Prostate gland (tissue), 2 donors: ENCODE data around the gene EML4. TPM values are rescaled to one million over a fixed set of nuclear protein-coding genes. Genes with fewer than 3 reads are reported as not detected.

Source experiments
- DNase-seq: peaks from one replicate; pipeline ENCODE4 v3.0.0-alpha.2; 2019; ENCODE audit warnings: low spot score
- H3K27ac ChIP-seq, 2 donors: fragments of 200-600 bp; sonication (generic); 2 replicates each; pipeline ENCODE4 v1.5.1; 2017 to 2019
- H3K27me3 ChIP-seq: fragments of 200-600 bp; sonication (generic); replicated peaks from 2 replicates; pipeline ENCODE4 v1.5.1; 2019; ENCODE audit not compliant: insufficient read depth
- H3K36me3 ChIP-seq, 2 donors: fragments of 200-600 bp; sonication (generic); 1 replicate in 1 of 2; 2 replicates in 1 of 2; pipeline versions ENCODE4 v1.5.1 to v1.8.1; 2017 to 2019
- H3K4me1 ChIP-seq: fragments of 200-600 bp; sonication (generic); replicated peaks from 2 replicates; pipeline ENCODE4 v1.5.1; 2019
- H3K4me3 ChIP-seq, 2 donors: fragments of 200-600 bp; sonication (generic); 2 replicates each; pipeline ENCODE4 v1.5.1; 2017 to 2019
- H3K9me3 ChIP-seq: fragments of 200-600 bp; sonication (generic); 2 replicates; pipeline ENCODE4 v1.5.1; 2017
- CTCF ChIP-seq, 4 experiments: fragments of 200-600 bp in 2 of 4; fragments of 450-650 bp in 2 of 4; sonication (generic) in 2 of 4; IDR thresholded peaks; 1 replicate in 3 of 4; 2 replicates in 1 of 4; pipeline ENCODE4 v1.5.1; 2016 to 2019; ENCODE audit warnings: antibody characterized with exemption in 4 of 4, mild to moderate bottlenecking in 2 of 4, moderate library complexity in 2 of 4
- POLR2A ChIP-seq: fragments of 450-650 bp; IDR thresholded peaks from one replicate; pipeline ENCODE4 v1.6.1; 2016; ENCODE audit warnings: antibody characterized with exemption, mild to moderate bottlenecking
- POLR2AphosphoS5 ChIP-seq: sonication (generic); formaldehyde crosslinking; IDR thresholded peaks from one replicate; pipeline ENCODE4 v1.6.1; 2017; ENCODE audit warnings: antibody characterized with exemption
- WGBS: methylation state at CpG from one replicate; pipeline ENCODE4 v1.1.5; 2018; 5-methylcytosine and 5-hydroxymethylcytosine counted together
- intact Hi-C: fragments of 100-400 bp; cut with DNase I; formaldehyde crosslinking; loops from one replicate; pipeline ENCODE4 v1.14.2; 2022
- total RNA-seq, 2 donors: library from RNA; depleted of rRNA; stranded (reverse); fragments of >200 nt; gene quantifications; one replicate each; pipeline ENCODE4 v1.1.0, GENCODE V29; 2016

Gene EML4
- total RNA-seq, 2 donors from 2014 or later = 26.3 to 38.2 TPM

- 98% methylated on average over 2 of the region's 2 CpGs for WGBS
- TF ChIP-seq CTCF (IDR thresholded peaks at IDR 0.05) (no peak), POLR2AphosphoS5 (no peak), POLR2A (no peak)
These were observed 20.0 kb downstream of the EML4 start for GRCh38 chr2:42189235-42189566.

DNA sequence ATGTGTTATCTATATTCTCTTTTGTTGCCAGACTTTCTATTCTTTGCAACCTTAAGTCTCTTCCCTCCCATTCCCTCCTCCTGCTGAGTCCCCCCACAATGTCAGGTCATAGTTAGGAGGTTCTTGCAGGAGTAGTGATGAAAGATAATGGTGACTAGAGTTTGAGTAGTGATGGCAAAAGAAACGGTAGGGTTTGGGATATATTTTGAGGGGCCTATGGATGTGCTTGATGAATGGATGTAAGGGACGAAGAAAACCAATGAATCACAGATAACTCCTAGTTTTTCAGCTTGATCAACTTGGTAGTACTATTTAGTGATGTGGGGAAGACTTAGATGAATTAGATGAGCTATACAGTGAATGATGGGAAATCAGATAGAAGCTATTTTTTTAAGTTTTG, 21.0 kb downstream of the EML4 start:
- TF ChIP-seq POLR2AphosphoS5 (no peak), CTCF (IDR thresholded peaks at IDR 0.05) (no peak), POLR2A (no peak)
- no peak overlapping the region for H3K4me3 ChIP-seq
- H3K27ac ChIP-seq = no peak overlapping the region
- H3K36me3 ChIP-seq = no peaks in the 10 kb centered on the region
- H3K4me1 ChIP-seq = no peaks in the 10 kb centered on the region
- H3K9me3 ChIP-seq = no peaks in the 10 kb centered on the region
- H3K27me3 ChIP-seq = no peaks in the 10 kb centered on the region
- 84% methylated on average over 2 of the region's 2 CpGs for WGBS
- no peak for DNase-seq
- intact Hi-C loops = no loop called here

More at GRCh38 chr2:42189235-42189566, 20.0 kb downstream of the EML4 start:
- no peaks in the 10 kb centered on the region for H3K27me3 ChIP-seq
- H3K4me3 ChIP-seq = no peak overlapping the region
- H3K36me3 ChIP-seq = no peaks in the 10 kb centered on the region
- DNase-seq = no peak
- no peak overlapping the region for H3K27ac ChIP-seq
- intact Hi-C loops = no loop called here
- H3K4me1 ChIP-seq = no peaks in the 10 kb centered on the region
- H3K9me3 ChIP-seq = no peaks in the 10 kb centered on the region

- Histone ChIP-seq H3K27ac (no peak overlapping the region), H3K4me3 (no peak overlapping the region), H3K27me3 (no peaks in the 10 kb centered on the region), H3K4me1 (no peaks in the 10 kb centered on the region), H3K9me3 (no peaks in the 10 kb centered on the region), H3K36me3 (no peaks in the 10 kb centered on the region)
- no peak for DNase-seq
- WGBS = 92% methylated on average over 10 of the region's 10 CpGs
- intact Hi-C loops = no loop called here
- TF ChIP-seq POLR2AphosphoS5 (no peak), POLR2A (no peak), CTCF (IDR thresholded peaks at IDR 0.05) (no peak)
These were observed 22.3 kb downstream of the EML4 start for GRCh38 chr2:42191285-42192009.

GRCh38 chr2:42192010-42192373, 22.8 kb downstream of the EML4 start:
- H3K4me3 ChIP-seq = no peak overlapping the region
- no peak for DNase-seq
- H3K4me1 ChIP-seq = no peaks in the 10 kb centered on the region
- intact Hi-C loops = no loop called here
- H3K27me3 ChIP-seq = no peaks in the 10 kb centered on the region
- TF ChIP-seq POLR2A = no peak
- no peak for TF ChIP-seq CTCF (IDR thresholded peaks at IDR 0.05)
- no peak for TF ChIP-seq POLR2AphosphoS5
- 92% methylated on average over 5 of the region's 5 CpGs for WGBS
- no peaks in the 10 kb centered on the region for H3K9me3 ChIP-seq
- H3K27ac ChIP-seq = no peak overlapping the region
- no peaks in the 10 kb centered on the region for H3K36me3 ChIP-seq
